ENCODE data around the gene BMPR1A.

Gene BMPR1A

DNA sequence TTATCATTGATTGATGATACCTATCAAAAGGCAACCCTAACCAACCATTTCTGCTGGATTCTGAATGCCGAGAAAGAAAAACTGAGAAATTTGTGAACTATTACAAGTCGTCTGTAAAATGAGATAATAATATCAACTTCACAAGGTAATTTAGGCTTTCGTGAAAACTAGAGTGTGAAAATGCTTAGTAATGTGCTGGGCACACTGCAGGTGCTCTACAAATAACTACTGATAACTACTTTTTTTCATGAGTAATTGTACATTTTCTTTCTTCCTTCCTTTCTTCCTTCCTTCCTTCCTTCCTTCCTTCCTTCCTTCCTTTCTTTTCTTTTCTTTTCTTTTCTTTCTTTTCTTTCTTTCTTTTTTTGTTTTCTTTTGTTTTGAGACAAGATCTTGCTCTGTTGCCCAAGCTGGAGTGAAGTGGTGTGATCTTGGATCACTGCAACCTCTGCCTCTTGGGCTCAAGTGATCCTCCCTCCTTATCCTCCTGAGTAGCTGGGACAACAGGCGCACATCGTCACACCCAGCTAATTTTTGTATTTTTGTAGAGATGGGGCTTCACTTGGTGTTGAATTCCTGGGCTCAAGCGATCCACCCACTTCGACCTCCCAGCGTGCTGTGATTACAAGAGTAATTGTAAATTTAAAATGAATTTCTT is 42.9 kb downstream of the BMPR1A start:
- POLR2A ChIA-PET (ENCODE audit: low non-redundant PET) = no interaction called here
- CTCF ChIA-PET = interaction anchor here (0.6 to 0.8 kb wide), 2 partner anchors 404 to 803 kb away, joined by 3 to 5 read pairs; no protein-coding TSS in a partner anchor
- no peak for TF ChIP-seq CTCF (conservative IDR thresholded peaks at IDR 0.05; ENCODE audit: low read depth)
- no peak overlapping the region for H3K27ac ChIP-seq
- DNase-seq (ENCODE audit: low spot score) = no peak

DNA sequence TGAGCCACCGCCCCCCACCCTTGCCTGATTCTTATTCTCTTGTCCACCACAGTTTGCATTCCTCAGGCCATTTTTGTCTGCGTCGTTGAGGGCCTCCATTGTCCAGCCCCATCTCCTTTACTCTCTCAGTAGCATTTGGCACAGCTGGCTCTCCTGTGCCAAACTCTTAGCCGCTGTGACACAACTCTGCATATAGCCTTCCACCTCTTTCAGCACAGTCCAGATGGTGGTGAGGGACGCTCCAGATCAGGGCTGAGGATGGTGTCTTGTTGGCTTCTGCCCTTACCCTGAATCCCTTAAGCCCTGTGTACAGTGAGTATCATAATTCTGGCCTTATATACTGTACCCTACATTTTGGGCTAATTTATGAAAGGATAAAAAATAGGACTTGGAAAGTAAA is 45.6 kb downstream of the BMPR1A start:
- TF ChIP-seq CTCF (conservative IDR thresholded peaks at IDR 0.05; ENCODE audit: low read depth) = no peak
- ChIA-PET CTCF (interaction anchor here (0.7 kb wide), 1 partner anchor 135 kb away, joined by 6 read pairs; no protein-coding TSS in a partner anchor), POLR2A (ENCODE audit: low non-redundant PET) (no interaction called here)
- H3K27ac ChIP-seq = no peak overlapping the region
- no peak for DNase-seq (ENCODE audit: low spot score)

- POLR2A ChIA-PET (ENCODE audit: low non-redundant PET) = no interaction called here
- TF ChIP-seq CTCF (conservative IDR thresholded peaks at IDR 0.05; ENCODE audit: low read depth) = no peak
- no peak overlapping the region for H3K27ac ChIP-seq
- DNase-seq (ENCODE audit: low spot score) = no peak
- CTCF ChIA-PET = interaction anchor here (0.6 to 0.7 kb wide), 3 partner anchors 134 to 1252 kb away, joined by 3 to 6 read pairs (median 5); no protein-coding TSS in a partner anchor
Measured at GRCh38 chr10:86802473-86803108, 46.2 kb downstream of the BMPR1A start.

DNA sequence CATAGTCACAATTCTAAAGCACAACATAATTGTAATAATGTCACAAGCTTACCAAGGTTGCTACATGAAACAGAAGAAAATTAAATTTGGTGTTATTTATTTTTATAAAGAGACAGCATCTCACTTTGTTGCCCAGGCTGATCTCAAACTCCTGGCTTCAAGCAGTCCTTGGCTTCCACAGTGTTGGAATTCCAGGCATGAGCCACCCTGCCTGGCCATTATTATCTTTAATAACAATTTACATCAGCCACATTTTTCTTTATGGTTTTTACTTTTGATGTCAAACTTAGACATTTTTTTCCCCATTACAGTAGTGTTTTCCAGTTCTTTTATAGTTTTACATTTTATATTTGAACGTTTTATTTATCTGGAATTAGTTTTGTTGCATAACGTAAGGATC is 46.7 kb downstream of the BMPR1A start:
- no peak overlapping the region for H3K27ac ChIP-seq
- ChIA-PET POLR2A (ENCODE audit: low non-redundant PET) (no interaction called here), CTCF (interaction anchor here (0.6 to 0.7 kb wide), 2 partner anchors 852 to 1253 kb away, joined by 3 to 5 read pairs; no protein-coding TSS in a partner anchor)

DNA sequence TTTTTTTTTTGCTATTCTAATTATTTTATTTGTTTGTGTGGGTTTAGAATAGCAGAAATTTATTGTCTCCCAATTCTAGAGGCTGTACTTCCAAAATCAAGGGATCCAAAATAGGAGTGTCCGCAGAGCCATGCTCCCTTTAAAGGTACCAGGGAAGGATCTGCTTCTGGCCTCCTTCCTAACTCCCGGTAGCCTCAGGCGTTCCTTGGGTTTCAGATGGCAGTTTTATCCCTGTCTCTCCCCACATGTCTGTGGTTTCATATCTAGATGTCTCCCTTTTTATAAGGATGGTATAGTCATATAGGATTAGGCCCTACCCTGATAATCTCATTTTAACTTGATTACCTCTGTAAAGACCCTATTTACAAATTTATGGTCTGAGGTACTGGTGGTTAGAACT is 48.4 kb downstream of the BMPR1A start:
- no peak overlapping the region for H3K27ac ChIP-seq
- POLR2A ChIA-PET (ENCODE audit: low non-redundant PET) = no interaction called here
- DNase-seq (ENCODE audit: low spot score) = no peak
- no peak for TF ChIP-seq CTCF (conservative IDR thresholded peaks at IDR 0.05; ENCODE audit: low read depth)
- CTCF ChIA-PET = interaction anchor here (0.6 kb wide), 1 partner anchor 70 kb away, joined by 3 read pairs; no protein-coding TSS in a partner anchor

More for the DNA sequence above, 46.7 kb downstream of the BMPR1A start:
- TF ChIP-seq CTCF (conservative IDR thresholded peaks at IDR 0.05; ENCODE audit: low read depth) = no peak
- DNase-seq (ENCODE audit: low spot score) = no peak

- CTCF ChIA-PET = no interaction called here
- POLR2A ChIA-PET (ENCODE audit: low non-redundant PET) = no interaction called here
- H3K27ac ChIP-seq = no peak overlapping the region
- DNase-seq (ENCODE audit: low spot score) = no peak
- no peak for TF ChIP-seq CTCF (conservative IDR thresholded peaks at IDR 0.05; ENCODE audit: low read depth)
Measured at GRCh38 chr10:86813101-86813500, 56.7 kb downstream of the BMPR1A start.

Measured in RWPE1 (cell line).